Bone marrow (tissue), 2 donors: Measurements from ENCODE around the gene STAT3.
"Not testable (repeated sequence)": the region's sequence is repeated elsewhere in the genome, so short reads cannot be mapped to it uniquely, and the experiment has no call there.

ENCODE experiments used
- DNase-seq, 2 donors: peaks; one replicate each; lab custom pipeline; 2025; lab: John Stamatoyannopoulos, UW

The STAT3 gene

GRCh38 chr17:42346481-42346880 is 41.8 kb downstream of the STAT3 start:
- DNase-seq: no peak

- DNase-seq: no peak
These were observed 42.7 kb downstream of the STAT3 start for GRCh38 chr17:42345396-42346073.

GRCh38 chr17:42342242-42343008 is 45.8 kb downstream of the STAT3 start:
- no peak for DNase-seq

- no peak for DNase-seq
These were observed 46.7 kb downstream of the STAT3 start for GRCh38 chr17:42341568-42341967.

GRCh38 chr17:42340691-42341127 is 47.5 kb downstream of the STAT3 start:
- DNase-seq: no peak

DNA sequence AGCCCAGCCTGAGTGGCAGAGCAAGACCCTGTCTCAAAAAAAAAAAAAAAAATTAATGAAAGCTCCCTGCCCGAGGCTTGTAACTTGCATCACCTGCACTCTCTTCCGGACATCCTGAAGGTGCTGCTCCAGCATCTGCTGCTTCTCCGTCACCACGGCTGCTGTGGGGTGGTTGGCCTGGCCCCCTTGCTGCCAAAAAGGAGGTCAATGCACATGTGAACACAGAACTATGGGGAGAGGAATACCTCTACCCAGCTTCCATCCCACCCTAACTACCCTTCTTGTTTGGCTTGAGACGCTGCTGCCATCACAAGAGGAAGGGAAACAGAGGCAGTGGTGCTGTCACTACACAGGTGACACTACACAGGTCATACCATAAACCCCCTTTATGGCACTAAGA is 49.0 kb downstream of the STAT3 start:
- no peak for DNase-seq

GRCh38 chr17:42338427-42338985 is 49.7 kb downstream of the STAT3 start:
- peak in 1 of 2 donors; percentile 35 for DNase-seq

DNA sequence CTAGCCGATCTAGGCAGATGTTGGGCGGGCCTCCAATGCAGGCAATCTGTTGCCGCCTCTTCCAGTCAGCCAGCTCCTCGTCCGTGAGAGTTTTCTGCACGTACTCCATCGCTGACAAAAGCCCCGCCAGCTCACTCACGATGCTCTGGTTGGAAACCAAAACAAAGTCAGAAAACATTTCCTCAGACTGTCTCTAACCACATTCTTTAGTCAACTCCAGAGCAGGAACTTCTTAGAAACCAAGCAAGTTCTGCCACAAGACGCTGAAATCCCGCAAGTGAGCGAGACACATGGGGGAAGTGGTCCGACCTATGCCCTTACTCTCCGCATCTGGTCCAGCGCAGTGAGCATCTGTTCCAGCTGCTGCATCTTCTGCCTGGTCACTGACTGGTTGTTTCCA is 50.8 kb downstream of the STAT3 start:
- no peak for DNase-seq

- DNase-seq: peak in 1 of 2 donors; percentile 2
These were observed 53.6 kb downstream of the STAT3 start for GRCh38 chr17:42334677-42335076.

GRCh38 chr17:42333053-42333452 is 55.2 kb downstream of the STAT3 start:
- DNase-seq: no peak

DNA sequence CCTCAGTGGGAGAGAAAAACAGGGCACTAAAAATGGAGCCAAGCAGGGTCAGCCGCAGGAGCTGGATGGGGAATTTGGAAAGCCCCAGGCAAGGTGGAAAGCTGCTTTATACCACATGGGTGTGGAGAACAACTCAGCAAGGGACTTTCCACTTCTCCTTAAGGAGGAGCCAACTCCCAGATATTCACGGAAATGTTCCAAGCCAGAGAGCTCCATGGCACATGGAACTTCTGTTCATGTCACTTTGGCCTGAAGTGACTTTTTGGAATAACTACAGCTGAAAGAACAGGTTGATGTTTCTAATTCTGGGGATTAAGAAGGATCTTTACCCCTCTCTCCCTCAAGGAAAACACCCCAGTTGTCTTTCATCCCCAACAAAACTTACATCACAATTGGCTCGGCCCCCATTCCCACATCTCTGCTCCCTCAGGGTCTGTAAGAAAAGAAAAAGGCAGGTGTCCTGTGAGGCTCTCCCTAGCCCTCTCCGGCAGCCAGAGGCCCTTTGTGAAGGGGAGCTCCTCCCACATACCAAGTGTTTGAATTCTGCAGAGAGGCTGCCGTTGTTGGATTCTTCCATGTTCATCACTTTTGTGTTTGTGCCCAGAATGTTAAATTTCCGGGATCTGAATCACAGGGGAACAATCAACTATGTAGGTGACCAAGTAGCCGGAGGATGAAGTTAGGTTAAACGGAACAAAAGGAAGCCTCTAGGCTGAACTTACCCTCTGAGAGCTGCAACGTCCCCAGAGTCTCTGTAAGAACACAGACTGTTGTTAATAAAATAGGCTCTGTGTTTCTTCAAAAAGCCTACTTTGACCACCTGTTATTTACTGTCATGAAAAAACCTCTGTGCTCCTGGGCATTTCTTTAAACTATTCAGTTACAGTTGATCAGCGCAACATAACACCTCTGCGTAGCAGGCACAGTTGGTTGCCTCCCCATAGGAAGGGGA is 58.9 kb downstream of the STAT3 start:
- DNase-seq: no peak

DNA sequence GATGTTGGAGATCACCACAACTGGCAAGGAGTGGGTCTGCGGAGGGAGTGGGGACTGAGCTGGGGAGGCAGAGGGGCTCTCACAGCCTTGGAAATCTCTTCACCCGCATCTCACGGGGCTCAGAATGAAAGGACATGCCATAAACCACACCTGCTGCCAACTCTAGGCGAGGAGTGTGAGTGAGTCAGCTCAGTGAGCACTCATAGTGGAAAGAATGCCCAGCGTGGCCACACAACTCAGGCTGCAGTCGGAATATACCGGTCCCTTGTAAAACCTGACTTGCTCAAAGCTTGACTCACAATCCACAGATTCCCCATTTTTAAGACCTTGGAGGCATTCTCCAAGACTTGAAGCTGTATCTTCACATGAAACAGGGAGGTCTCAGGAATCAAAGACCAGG is 63.2 kb downstream of the STAT3 start:
- no peak for DNase-seq

- no peak for DNase-seq
These were observed 64.9 kb downstream of the STAT3 start for GRCh38 chr17:42323268-42323773.

- DNase-seq: peak; percentile 69 to 88
These were observed 65.6 kb downstream of the STAT3 start for GRCh38 chr17:42322382-42323267.

- DNase-seq: no peak
These were observed 66.7 kb downstream of the STAT3 start for GRCh38 chr17:42321555-42321954.

DNA sequence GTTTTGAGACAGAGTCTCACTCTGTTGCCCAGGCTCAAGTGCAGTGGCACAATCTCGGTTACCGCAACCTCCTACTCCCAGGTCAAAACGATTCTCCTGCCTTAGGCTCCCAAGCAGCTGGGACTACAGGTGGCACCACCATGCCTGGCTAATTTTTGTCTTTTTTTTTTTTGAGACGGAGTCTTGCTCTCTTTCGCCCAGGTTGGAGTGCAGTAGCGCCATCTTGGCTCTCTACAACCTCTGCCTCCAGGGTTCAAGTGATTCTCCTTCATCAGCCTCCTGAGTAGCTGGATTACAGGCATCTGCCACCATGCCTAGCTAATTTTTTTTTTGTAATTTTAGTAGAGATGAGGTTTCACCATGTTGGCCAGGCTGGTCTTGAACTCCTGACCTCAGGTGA is 70.3 kb downstream of the STAT3 start:
- DNase-seq: not testable (repeated sequence)

DNA sequence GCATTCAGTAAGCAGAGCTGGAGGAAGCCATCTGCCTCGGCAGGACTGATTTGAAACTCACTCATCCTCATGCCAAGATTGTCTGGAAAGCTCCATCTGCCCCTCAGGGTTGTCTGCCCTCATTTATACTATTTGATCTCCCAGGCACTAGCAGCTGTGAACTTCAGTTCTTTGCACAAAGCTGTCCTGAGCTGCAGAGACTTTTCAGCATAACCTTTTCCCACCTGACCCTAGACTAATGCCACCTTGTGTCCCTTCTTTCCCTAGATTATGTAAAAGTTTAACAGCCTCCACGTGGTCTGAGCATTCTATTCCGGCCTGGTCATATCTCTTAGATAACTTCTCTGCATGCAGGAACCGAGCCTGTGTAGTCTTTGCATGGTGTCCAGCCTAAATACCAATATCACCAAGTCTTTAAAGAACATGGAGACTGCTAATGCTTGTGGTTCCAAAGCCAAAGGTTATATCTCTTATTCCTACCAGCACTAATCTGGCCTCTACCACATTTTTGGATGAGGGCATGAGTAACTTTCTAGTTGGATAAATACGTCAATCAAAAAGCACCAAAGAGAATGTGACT is 70.9 kb downstream of the STAT3 start:
- no peak for DNase-seq

GRCh38 chr17:42316755-42317154 is 71.5 kb downstream of the STAT3 start:
- DNase-seq: no peak

GRCh38 chr17:42315402-42316156 is 72.7 kb downstream of the STAT3 start:
- DNase-seq: peak in 1 of 2 donors; percentile 68
